Adrenal gland (tissue), 5 donors: ENCODE measurements around the gene GIPR.
"Not testable (repeated sequence)": the region's sequence is repeated elsewhere in the genome, so short reads cannot be mapped to it uniquely, and the experiment has no call there.

Source experiments
- CTCF ChIP-seq, 6 experiments: fragments of 450-650 bp in 4 of 6; fragments of 200-600 bp in 2 of 6; sonication (generic) in 1 of 6; IDR thresholded peaks; 1 replicate in 5 of 6; 2 replicates in 1 of 6; pipeline versions ENCODE4 v1.5.1 to v1.8.0; 2016 to 2021; ENCODE audit warnings: antibody characterized with exemption in 6 of 6, mild to moderate bottlenecking in 2 of 6, moderate library complexity in 1 of 6
- POLR2A ChIP-seq, 2 donors: fragments of 450-650 bp; IDR thresholded peaks; one replicate each; pipeline ENCODE4 v1.6.1; 2017; ENCODE audit warnings: antibody characterized with exemption in 2 of 2, mild to moderate bottlenecking in 2 of 2, moderate library complexity in 1 of 2
- donor health status: DM: no; HTN: no; CAD: no.

- not testable (repeated sequence) for TF ChIP-seq CTCF, POLR2A (IDR thresholded peaks at IDR 0.05)
Observed at GRCh38 chr19:45685045-45685444, 17.0 kb downstream of the GIPR start.
